ENCODE data around the gene HAUS1.
A peak's percentile ranks its signal among the peaks of the same experiment; 100 is the strongest.
"Not testable (repeated sequence)": the region's sequence is repeated elsewhere in the genome, so short reads cannot be mapped to it uniquely, and the experiment has no call there.

The HAUS1 gene

DNA sequence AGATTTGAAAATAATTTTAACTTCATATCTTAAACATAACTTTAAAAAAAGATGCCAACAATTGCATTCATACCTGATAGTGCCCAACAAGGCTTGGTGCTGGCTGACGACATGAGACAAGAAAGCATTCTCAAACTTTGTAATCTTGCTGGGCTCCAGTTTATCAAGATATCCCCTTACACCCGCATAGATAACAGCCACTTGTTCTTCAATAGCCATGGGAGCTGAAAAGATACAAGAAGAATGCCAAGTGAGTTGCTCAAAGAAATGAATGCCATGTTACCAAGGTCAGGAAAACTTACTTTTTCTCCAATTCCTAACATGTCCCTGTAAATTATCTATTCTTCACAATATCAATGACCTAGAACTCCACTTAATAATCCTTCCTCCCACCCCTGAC, 19.8 kb upstream of the HAUS1 start:
- Histone ChIP-seq H3K27ac (no peak overlapping the region), H3K4me3 (no peak overlapping the region), H3K4me2 (no peak overlapping the region), H3K9me3 (no peaks in the 10 kb centered on the region), H3K9ac (no peak overlapping the region), H3K36me3 (peaks cover 100% of the 10 kb centered on the region), H4K20me1 (peaks cover 75% of the 10 kb centered on the region), H3K4me1 (no peaks in the 10 kb centered on the region), H3K27me3 (no peaks in the 10 kb centered on the region)
- TF ChIP-seq Cebpa-rat (IDR thresholded peaks at IDR 0.05): no peak

DNA sequence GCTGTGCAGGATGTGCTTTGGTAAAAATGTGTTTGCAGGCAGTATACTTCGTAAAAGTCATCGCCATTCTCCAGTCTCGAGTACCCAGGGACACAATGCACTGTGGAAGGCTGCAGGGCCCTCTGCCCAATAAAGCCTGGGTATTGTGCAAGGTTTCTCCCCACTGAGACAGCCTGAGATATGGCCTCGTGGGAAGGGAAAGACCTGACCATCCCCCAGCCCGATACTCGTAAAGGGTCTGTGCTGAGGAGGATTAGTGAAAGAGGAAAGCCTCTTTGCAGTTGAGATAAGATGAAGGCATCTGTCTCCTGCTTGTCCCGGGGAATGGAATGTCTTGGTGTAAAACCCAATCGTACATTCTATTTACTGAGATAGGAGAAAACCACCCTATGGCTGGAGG, 15.7 kb upstream of the HAUS1 start:
- not testable (repeated sequence) for H3K27me3 ChIP-seq, H3K27ac ChIP-seq, H3K4me1 ChIP-seq, H3K4me2 ChIP-seq, H3K9me3 ChIP-seq, H3K9ac ChIP-seq, H3K4me3 ChIP-seq
- peaks cover 99% of the 10 kb centered on the region for H3K36me3 ChIP-seq
- H4K20me1 ChIP-seq: peaks cover 99% of the 10 kb centered on the region

- Histone ChIP-seq H3K4me3 (no peak overlapping the region), H3K4me2 (peak overlapping the region; percentile 86), H3K9ac (no peak overlapping the region), H3K9me3 (no peaks in the 10 kb centered on the region), H3K4me1 (peaks cover 28% of the 10 kb centered on the region), H3K36me3 (peaks cover 53% of the 10 kb centered on the region), H4K20me1 (peaks cover 68% of the 10 kb centered on the region), H3K27me3 (no peaks in the 10 kb centered on the region), H3K27ac (no peak overlapping the region)
- TF ChIP-seq Cebpa-rat (IDR thresholded peaks at IDR 0.05): no peak
These were observed 8.7 kb upstream of the HAUS1 start for GRCh38 chr18:46095532-46095931.

DNA sequence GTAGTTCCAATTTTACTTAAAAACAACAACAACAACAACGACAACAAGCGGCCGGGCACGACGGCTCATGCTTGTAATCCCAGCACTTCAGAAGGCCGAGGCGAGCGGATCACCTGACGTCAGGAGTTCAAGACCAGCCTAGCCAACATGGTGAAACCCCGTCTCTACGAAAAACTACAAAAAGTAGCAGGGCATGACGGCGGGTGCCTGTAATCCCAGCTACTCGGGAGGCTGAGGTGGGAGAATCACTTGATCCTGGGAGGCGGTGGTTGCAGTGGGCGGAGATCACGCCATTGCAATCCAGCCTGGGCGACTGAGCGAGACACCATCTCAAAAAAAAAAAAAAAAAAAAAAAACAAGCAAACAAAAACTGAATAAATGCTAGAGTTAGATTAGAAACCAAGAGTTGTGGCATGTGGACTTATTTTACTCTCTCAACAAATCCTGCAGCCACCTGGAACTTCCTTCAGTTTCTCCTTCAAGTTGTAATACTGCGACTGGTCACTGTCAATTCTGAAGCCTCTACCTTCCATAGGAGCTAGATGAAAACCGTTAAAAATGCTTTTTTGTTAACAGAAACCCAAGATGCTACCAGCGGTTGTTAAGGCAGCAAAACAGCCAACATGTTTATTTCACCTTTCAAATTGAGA, 7.4 kb upstream of the HAUS1 start:
- peak overlapping the region; percentile 92 for H3K9ac ChIP-seq
- peak overlapping the region; percentile 86 for H3K4me2 ChIP-seq
- peaks cover 56% of the 10 kb centered on the region for H4K20me1 ChIP-seq
- H3K4me1 ChIP-seq: peaks cover 28% of the 10 kb centered on the region
- no peaks in the 10 kb centered on the region for H3K9me3 ChIP-seq
- TF ChIP-seq Cebpa-rat (IDR thresholded peaks at IDR 0.05): no peak
- H3K27me3 ChIP-seq: no peaks in the 10 kb centered on the region
- peak overlapping the region; percentile 84; the same call in 1 of the 2 replicates for H3K27ac ChIP-seq
- H3K4me3 ChIP-seq: peak overlapping the region; percentile 79
- H3K36me3 ChIP-seq: peaks cover 41% of the 10 kb centered on the region

GRCh38 chr18:46097431-46097800, 6.8 kb upstream of the HAUS1 start:
- H3K4me2 ChIP-seq: peak overlapping the region; percentile 86
- no peaks in the 10 kb centered on the region for H3K27me3 ChIP-seq
- peak overlapping the region; percentile 92 for H3K9ac ChIP-seq
- H3K4me3 ChIP-seq: peak overlapping the region; percentile 79
- no peak for TF ChIP-seq Cebpa-rat (IDR thresholded peaks at IDR 0.05)
- peaks cover 50% of the 10 kb centered on the region for H4K20me1 ChIP-seq
- H3K27ac ChIP-seq: peak overlapping the region; percentile 84
- peaks cover 34% of the 10 kb centered on the region for H3K36me3 ChIP-seq
- peaks cover 28% of the 10 kb centered on the region for H3K4me1 ChIP-seq
- H3K9me3 ChIP-seq: no peaks in the 10 kb centered on the region

- Histone ChIP-seq H3K4me2 (peak within 1 kb of the TSS; percentile 86), H3K4me3 (peak within 1 kb of the TSS; percentile 79), H4K20me1 (peaks cover 44% of the 10 kb centered on the region), H3K27me3 (no peaks in the 10 kb centered on the region), H3K27ac (peak within 1 kb of the TSS; percentile 84), H3K36me3 (peaks cover 29% of the 10 kb centered on the region), H3K4me1 (peaks cover 28% of the 10 kb centered on the region), H3K9ac (peak within 1 kb of the TSS; percentile 92), H3K9me3 (no peaks in the 10 kb centered on the region)
- TF ChIP-seq Cebpa-rat (IDR thresholded peaks at IDR 0.05): no peak
These were observed 6.2 kb upstream of the HAUS1 start, which contains the start of gene ATP5F1A for GRCh38 chr18:46097801-46098615. TSS of gene ATP5F1A (minus strand) at chr18:46098296. CDS start at chr18:46098231, 65 bp downstream.

DNA sequence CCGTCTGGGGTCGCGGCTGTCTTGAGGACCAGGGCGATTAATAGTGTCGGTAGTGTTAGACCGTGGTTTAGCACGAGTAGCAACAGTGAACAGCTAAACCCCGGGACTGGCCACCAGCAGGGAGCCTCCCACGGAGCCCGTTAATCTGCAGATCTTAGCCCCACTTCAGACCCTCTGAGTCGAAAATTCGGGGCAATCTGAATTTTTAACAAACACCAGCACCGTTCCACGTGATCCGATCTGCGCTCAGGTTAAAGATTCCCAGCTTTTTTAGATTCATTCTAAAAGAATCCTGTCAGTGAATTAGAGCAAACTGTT, 5.6 kb upstream of the HAUS1 start:
- H3K4me3 ChIP-seq: peak overlapping the region; percentile 79
- H3K9ac ChIP-seq: peak overlapping the region; percentile 92
- peak overlapping the region; percentile 74 for H3K4me2 ChIP-seq
- no peaks in the 10 kb centered on the region for H3K27me3 ChIP-seq
- H4K20me1 ChIP-seq: peaks cover 38% of the 10 kb centered on the region
- no peak for TF ChIP-seq Cebpa-rat (IDR thresholded peaks at IDR 0.05)
- peaks cover 33% of the 10 kb centered on the region for H3K4me1 ChIP-seq
- peak overlapping the region; percentile 84 for H3K27ac ChIP-seq
- H3K36me3 ChIP-seq: peaks cover 23% of the 10 kb centered on the region
- no peaks in the 10 kb centered on the region for H3K9me3 ChIP-seq

DNA sequence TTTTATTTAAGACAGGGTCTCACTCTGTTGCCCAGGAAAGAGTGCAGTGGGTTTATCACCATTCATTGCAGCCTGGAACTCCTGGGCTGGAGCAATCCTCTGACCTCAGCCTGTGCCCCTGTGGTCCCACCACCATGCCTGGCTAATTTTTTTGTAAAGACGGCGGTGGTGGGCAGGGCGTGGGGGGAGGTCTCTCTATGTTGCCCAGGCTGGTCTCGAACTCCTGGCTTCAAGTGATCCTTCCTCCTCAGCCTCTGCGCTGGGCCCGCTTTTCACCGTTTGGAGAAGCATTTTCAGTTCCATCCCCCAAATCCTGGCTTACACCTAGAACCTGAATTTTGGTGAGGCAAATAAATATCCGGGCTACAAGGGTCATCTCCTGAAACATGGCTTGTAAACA, 4.7 kb upstream of the HAUS1 start:
- Histone ChIP-seq H3K4me2 (no peak overlapping the region), H3K9ac (no peak overlapping the region), H3K9me3 (no peaks in the 10 kb centered on the region), H3K4me1 (peaks cover 34% of the 10 kb centered on the region), H4K20me1 (peaks cover 29% of the 10 kb centered on the region), H3K27ac (no peak overlapping the region), H3K4me3 (no peak overlapping the region), H3K36me3 (peaks cover 15% of the 10 kb centered on the region), H3K27me3 (no peaks in the 10 kb centered on the region)
- no peak for TF ChIP-seq Cebpa-rat (IDR thresholded peaks at IDR 0.05)

DNA sequence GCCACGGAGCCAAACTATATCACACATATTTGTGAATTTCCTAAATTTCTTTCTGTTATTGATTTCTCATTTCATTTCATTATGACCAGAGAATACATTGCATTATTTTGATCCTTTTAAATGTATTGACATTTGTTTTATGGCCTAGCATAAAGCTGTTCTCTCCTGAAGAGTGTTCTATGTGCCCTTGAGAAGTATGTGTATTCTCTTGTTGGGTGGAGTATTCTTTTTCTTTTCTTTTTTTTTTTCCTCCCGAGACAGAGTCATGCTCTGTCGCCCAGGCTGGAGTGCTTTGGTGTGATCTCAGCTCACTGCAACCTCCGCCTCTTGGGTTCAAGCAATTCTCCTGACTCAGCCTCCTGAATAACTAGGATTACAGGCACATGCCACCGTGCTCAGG, 5.2 kb downstream of the HAUS1 start:
- TF ChIP-seq Cebpa-rat (IDR thresholded peaks at IDR 0.05): no peak
- peaks cover 13% of the 10 kb centered on the region for H3K9me3 ChIP-seq
- no peak overlapping the region for H3K9ac ChIP-seq
- H3K4me3 ChIP-seq: no peak overlapping the region
- peaks cover 37% of the 10 kb centered on the region for H3K4me1 ChIP-seq
- H3K36me3 ChIP-seq: peaks cover 73% of the 10 kb centered on the region
- H3K4me2 ChIP-seq: no peak overlapping the region
- no peaks in the 10 kb centered on the region for H3K27me3 ChIP-seq
- H3K27ac ChIP-seq: no peak overlapping the region
- H4K20me1 ChIP-seq: 0 out of 2 replicates have a peak, but pooled peaks cover 4% of the 10 kb centered on the region

GRCh38 chr18:46110406-46110805, 6.2 kb downstream of the HAUS1 start:
- Histone ChIP-seq H3K9ac (no peak overlapping the region), H3K36me3 (peaks cover 83% of the 10 kb centered on the region), H3K4me3 (no peak overlapping the region), H3K4me2 (no peak overlapping the region), H4K20me1 (0 out of 2 replicates have a peak, but pooled peaks cover 7% of the 10 kb centered on the region), H3K4me1 (peaks cover 33% of the 10 kb centered on the region), H3K27ac (no peak overlapping the region), H3K9me3 (peaks cover 13% of the 10 kb centered on the region), H3K27me3 (no peaks in the 10 kb centered on the region)
- no peak for TF ChIP-seq Cebpa-rat (IDR thresholded peaks at IDR 0.05)

All from BLaER1 (cell line).